Tibial nerve (tissue), 4 donors: ENCODE measurements around the gene EXOSC3. TPM values are rescaled to one million over a fixed set of nuclear protein-coding genes. Genes with fewer than 3 reads are reported as not detected.

Source experiments
- DNase-seq, 2 donors: peaks; one replicate each; pipeline ENCODE4 v3.0.0-alpha.2; 2019; ENCODE audit warnings: low spot score in 2 of 2
- H3K27ac ChIP-seq, 4 donors: fragments of 200-600 bp; sonication (generic) in 3 of 4; one replicate each; pipeline ENCODE4 v1.5.1; 2017 to 2019; ENCODE audit warnings: mild to moderate bottlenecking in 1 of 4
- H3K27me3 ChIP-seq, 2 donors: fragments of 200-600 bp; sonication (generic) in 1 of 2; one replicate each; pipeline versions ENCODE4 v1.5.1 to v1.6.0; 2017 to 2019
- H3K36me3 ChIP-seq, 3 donors: fragments of 200-600 bp; sonication (generic); one replicate each; pipeline ENCODE4 v1.5.1; 2018 to 2019
- H3K4me1 ChIP-seq, 4 donors: fragments of 200-600 bp; sonication (generic) in 3 of 4; one replicate each; pipeline ENCODE4 v1.5.1; 2017 to 2019
- H3K4me3 ChIP-seq, 4 donors: fragments of 200-600 bp; sonication (generic) in 3 of 4; one replicate each; pipeline ENCODE4 v1.5.1; 2017 to 2019; ENCODE audit warnings: mild to moderate bottlenecking in 1 of 4, moderate library complexity in 1 of 4
- H3K9me3 ChIP-seq, 4 donors: fragments of 200-600 bp; sonication (generic) in 3 of 4; one replicate each; pipeline ENCODE4 v1.5.1; 2017 to 2019
- EP300 ChIP-seq, 2 donors: sonication (generic); formaldehyde crosslinking; IDR thresholded peaks; one replicate each; pipeline ENCODE4 v1.6.1; 2017; ENCODE audit warnings: antibody characterized with exemption in 2 of 2, mild to moderate bottlenecking in 1 of 2
- POLR2A ChIP-seq, 2 donors: fragments of 450-650 bp; IDR thresholded peaks; one replicate each; pipeline ENCODE4 v1.6.1; 2017; ENCODE audit warnings: antibody characterized with exemption in 2 of 2, mild to moderate bottlenecking in 2 of 2, moderate library complexity in 2 of 2
- WGBS, 2 donors: methylation state at CpG; one replicate each; pipeline ENCODE4 v1.1.5; 2018; 5-methylcytosine and 5-hydroxymethylcytosine counted together
- total RNA-seq, 4 donors: library from RNA; depleted of rRNA; stranded (reverse); fragments of >200 nt; gene quantifications; one replicate each; pipeline ENCODE4 v1.1.0, GENCODE V29; 2016
- TF ChIP-seq, protein P1 (sequence below), 5 experiments: fragments of 200-600 bp in 3 of 5; fragments of 450-650 bp in 2 of 5; sonication (generic) in 3 of 5; IDR thresholded peaks; one replicate each; pipeline ENCODE4 v1.5.1; 2016 to 2019; ENCODE audit warnings: antibody characterized with exemption in 5 of 5, mild to moderate bottlenecking in 3 of 5, moderate library complexity in 2 of 5

Gene EXOSC3
- total RNA-seq, 4 donors from 2014 or later = 23.4 to 59.9 (median 39.3) TPM

DNA sequence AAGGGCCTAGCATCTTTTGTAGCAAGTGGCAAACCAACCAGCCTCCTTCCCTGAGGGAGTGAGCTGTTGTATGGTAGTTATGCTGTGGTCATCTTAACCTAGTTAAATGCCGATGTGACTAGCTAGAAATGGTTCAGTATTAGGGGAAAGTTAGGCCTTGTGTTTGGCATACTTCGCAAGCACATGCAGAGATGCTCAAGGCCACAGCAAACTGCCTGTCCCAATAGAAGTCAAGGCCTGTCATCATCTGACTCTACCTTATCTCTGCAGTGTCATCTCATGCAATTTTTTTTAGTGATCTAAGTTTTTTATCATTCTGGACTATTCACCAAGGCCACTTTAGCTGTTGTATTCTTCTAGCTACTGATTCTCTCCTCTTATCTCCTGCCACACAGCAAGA, 5.2 kb upstream of the EXOSC3 start:
- Histone ChIP-seq H3K27ac (no peak overlapping the region), H3K36me3 (peaks cover 0 to 16% (median 0%) of the 10 kb centered on the region in 3 donors), H3K27me3 (peaks cover 0 to 9% of the 10 kb centered on the region in 2 donors), H3K4me3 (no peak overlapping the region), H3K4me1 (peaks cover 0 to 8% (median 0%) of the 10 kb centered on the region in 4 donors), H3K9me3 (no peaks in the 10 kb centered on the region)
- no peak for DNase-seq
- 95 to 97% methylated on average over 2 of the region's 2 CpGs for WGBS, 2 donors
- TF ChIP-seq, protein P1, sequence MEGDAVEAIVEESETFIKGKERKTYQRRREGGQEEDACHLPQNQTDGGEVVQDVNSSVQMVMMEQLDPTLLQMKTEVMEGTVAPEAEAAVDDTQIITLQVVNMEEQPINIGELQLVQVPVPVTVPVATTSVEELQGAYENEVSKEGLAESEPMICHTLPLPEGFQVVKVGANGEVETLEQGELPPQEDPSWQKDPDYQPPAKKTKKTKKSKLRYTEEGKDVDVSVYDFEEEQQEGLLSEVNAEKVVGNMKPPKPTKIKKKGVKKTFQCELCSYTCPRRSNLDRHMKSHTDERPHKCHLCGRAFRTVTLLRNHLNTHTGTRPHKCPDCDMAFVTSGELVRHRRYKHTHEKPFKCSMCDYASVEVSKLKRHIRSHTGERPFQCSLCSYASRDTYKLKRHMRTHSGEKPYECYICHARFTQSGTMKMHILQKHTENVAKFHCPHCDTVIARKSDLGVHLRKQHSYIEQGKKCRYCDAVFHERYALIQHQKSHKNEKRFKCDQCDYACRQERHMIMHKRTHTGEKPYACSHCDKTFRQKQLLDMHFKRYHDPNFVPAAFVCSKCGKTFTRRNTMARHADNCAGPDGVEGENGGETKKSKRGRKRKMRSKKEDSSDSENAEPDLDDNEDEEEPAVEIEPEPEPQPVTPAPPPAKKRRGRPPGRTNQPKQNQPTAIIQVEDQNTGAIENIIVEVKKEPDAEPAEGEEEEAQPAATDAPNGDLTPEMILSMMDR (IDR thresholded peaks at IDR 0.05) = no peak
- TF ChIP-seq POLR2A (IDR thresholded peaks at IDR 0.05) = no peak
- TF ChIP-seq EP300 (IDR thresholded peaks at IDR 0.05) = no peak

DNA sequence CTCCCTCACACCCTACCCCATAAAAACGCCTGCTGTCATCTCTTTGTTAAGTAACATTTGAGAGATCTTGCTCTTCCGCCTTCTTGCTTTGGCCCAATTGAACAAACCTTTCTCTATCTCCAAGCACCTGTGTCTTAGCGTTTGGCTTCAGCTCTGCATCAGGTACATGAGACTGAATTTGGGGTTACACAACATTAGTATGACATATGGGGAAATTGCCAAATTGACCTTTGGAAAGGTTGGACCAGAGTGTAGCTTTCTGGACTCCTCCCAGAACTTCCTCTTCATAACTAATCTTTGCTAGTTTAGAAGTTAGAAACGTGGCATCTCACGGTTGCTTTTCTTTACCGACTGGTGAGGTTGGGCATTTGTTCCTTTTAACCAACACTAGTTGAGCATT, 3.5 kb upstream of the EXOSC3 start:
- WGBS, 2 donors = 82 to 85% methylated on average over 6 of the region's 6 CpGs
- no peak overlapping the region for H3K4me3 ChIP-seq
- no peak overlapping the region for H3K27ac ChIP-seq
- TF ChIP-seq EP300 (IDR thresholded peaks at IDR 0.05) (no peak), POLR2A (IDR thresholded peaks at IDR 0.05) (no peak)
- TF ChIP-seq, protein P1 (IDR thresholded peaks at IDR 0.05) = no peak
- H3K27me3 ChIP-seq = peaks cover 0 to 9% of the 10 kb centered on the region in 2 donors
- DNase-seq = no peak
- no peaks in the 10 kb centered on the region for H3K9me3 ChIP-seq
- H3K36me3 ChIP-seq = peaks cover 0 to 20% (median 0%) of the 10 kb centered on the region in 3 donors
- peaks cover 0 to 19% (median 9%) of the 10 kb centered on the region in 4 donors for H3K4me1 ChIP-seq

DNA sequence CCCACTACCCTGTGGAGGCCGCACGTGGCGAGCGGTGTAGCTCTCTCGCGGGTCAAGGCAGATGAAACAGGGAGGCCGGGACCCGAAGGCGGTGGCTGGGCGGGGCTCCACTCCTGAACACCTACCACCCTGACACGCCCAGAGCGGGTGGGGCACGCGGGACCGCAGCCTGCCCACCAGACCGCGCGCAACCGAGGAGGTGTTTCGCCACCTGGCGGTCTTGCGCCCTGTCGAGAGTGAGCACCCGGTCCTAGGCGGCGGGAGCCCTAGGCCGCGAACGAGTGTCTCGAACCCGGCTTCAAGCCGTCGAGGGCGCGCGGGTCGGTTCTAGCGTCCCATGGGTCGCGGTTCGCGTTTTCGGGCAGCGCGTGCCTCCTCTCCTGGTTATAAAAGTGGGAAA, 2.2 kb upstream of the EXOSC3 start:
- H3K36me3 ChIP-seq = peaks cover 0 to 33% (median 0%) of the 10 kb centered on the region in 3 donors
- no peak overlapping the region for H3K4me3 ChIP-seq
- no peaks in the 10 kb centered on the region for H3K9me3 ChIP-seq
- no peak for TF ChIP-seq EP300 (IDR thresholded peaks at IDR 0.05)
- no peak for TF ChIP-seq POLR2A (IDR thresholded peaks at IDR 0.05)
- TF ChIP-seq, protein P1 (IDR thresholded peaks at IDR 0.05) = no peak
- no peak overlapping the region for H3K27ac ChIP-seq
- DNase-seq = no peak
- H3K4me1 ChIP-seq = peaks cover 0 to 30% (median 10%) of the 10 kb centered on the region in 4 donors
- 43 to 69% methylated on average over 23 to 45 of the region's 45 CpGs for WGBS, 2 donors
- peaks cover 0 to 9% of the 10 kb centered on the region in 2 donors for H3K27me3 ChIP-seq

DNA sequence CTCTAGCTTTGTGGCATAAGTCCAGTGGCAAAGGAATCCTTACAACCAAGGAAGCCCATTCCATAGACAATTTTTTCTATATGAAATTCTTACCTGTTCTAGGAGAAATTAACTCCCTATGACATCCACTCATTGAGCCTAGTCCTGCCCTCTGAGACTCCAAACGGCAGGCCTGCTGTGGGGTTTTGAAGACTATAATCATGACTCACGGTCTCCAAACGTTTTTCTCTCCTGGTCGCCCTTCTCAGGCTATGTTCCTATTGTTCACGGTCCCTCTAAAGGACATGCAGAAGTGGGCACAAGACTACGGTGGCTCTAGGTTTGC, 611 bp downstream of the EXOSC3 start:
- TF ChIP-seq POLR2A (IDR thresholded peaks at IDR 0.05) = no peak
- TF ChIP-seq, protein P1 (IDR thresholded peaks at IDR 0.05) = no peak
- no peak for TF ChIP-seq EP300 (IDR thresholded peaks at IDR 0.05)
- H3K4me1 ChIP-seq = peaks cover 0 to 30% (median 10%) of the 10 kb centered on the region in 4 donors
- DNase-seq = no peak
- peak overlapping the region; percentile 63 to 97 (median 88) for H3K4me3 ChIP-seq
- H3K9me3 ChIP-seq = no peaks in the 10 kb centered on the region
- H3K27me3 ChIP-seq = peaks cover 0 to 9% of the 10 kb centered on the region in 2 donors
- peak overlapping the region in 3 of 4 donors; percentile 72 to 86 (median 80) for H3K27ac ChIP-seq
- WGBS, 2 donors = 0 to 1% methylated on average over 6 of the region's 6 CpGs
- H3K36me3 ChIP-seq = peaks cover 0 to 45% (median 7%) of the 10 kb centered on the region in 3 donors

DNA sequence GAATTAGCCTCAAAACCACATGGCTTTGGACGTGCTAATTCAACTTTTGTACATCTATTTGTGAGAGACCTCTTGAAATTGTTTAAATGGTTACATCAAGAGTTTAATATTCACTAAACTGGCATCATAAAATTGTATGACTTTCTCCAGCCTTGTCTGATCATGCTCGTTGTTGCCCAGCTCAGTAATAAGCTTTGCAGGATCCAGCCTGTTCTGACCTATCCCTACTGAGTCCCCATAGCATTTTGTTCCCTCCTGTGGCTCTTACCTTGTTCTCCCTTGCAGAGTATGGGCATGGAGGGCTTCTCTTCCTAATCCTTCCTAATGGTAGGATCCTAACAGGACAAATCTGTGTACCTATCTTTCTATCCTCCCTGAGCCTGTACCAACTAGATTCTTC, 6.3 kb downstream of the EXOSC3 start:
- no peaks in the 10 kb centered on the region for H3K9me3 ChIP-seq
- H3K27me3 ChIP-seq = no peaks in the 10 kb centered on the region
- H3K4me1 ChIP-seq = peaks cover 0 to 13% (median 1%) of the 10 kb centered on the region in 4 donors
- WGBS, 2 donors = 72 to 89% methylated on average over 2 of the region's 2 CpGs
- H3K36me3 ChIP-seq = peaks cover 0 to 98% (median 7%) of the 10 kb centered on the region in 3 donors
- H3K4me3 ChIP-seq = no peak overlapping the region
- DNase-seq = no peak
- no peak overlapping the region for H3K27ac ChIP-seq
- no peak for TF ChIP-seq EP300 (IDR thresholded peaks at IDR 0.05)
- no peak for TF ChIP-seq POLR2A (IDR thresholded peaks at IDR 0.05)
- TF ChIP-seq, protein P1 (IDR thresholded peaks at IDR 0.05) = no peak
